Measurements from ENCODE around the gene PCBP3. TPM values are rescaled to one million over a fixed set of nuclear protein-coding genes. Genes with fewer than 3 reads are reported as not detected.
"Not testable (repeated sequence)": the region's sequence is repeated elsewhere in the genome, so short reads cannot be mapped to it uniquely, and the experiment has no call there.

Gene PCBP3
- total RNA-seq, 2 experiments from 2014 or later, result 0.66 to 1.3 TPM

- H3K4me3 Mint-ChIP-seq, result peak overlapping the region; percentile 76
- H3K27ac Mint-ChIP-seq, result peak overlapping the region; percentile 78
- H3K9me3 Mint-ChIP-seq, result no peaks in the 10 kb centered on the region
- H3K27me3 Mint-ChIP-seq, result peaks cover 22% of the 10 kb centered on the region
- DNase-seq, result peak; percentile 58
- H3K36me3 Mint-ChIP-seq, result no peaks in the 10 kb centered on the region
- H3K4me1 Mint-ChIP-seq, result peaks cover 25% of the 10 kb centered on the region
Observed at GRCh38 chr21:45974073-45975019, 330.8 kb downstream of the PCBP3 start.

- DNase-seq, result no peak
- H3K27ac Mint-ChIP-seq, result peak overlapping the region; percentile 29
- no peaks in the 10 kb centered on the region for H3K9me3 Mint-ChIP-seq
- no peaks in the 10 kb centered on the region for H3K36me3 Mint-ChIP-seq
- peaks cover 22% of the 10 kb centered on the region for H3K27me3 Mint-ChIP-seq
- H3K4me3 Mint-ChIP-seq, result no peak overlapping the region
- peaks cover 29% of the 10 kb centered on the region for H3K4me1 Mint-ChIP-seq
Observed at GRCh38 chr21:45975020-45975666, 331.6 kb downstream of the PCBP3 start.

- H3K36me3 Mint-ChIP-seq, H3K9me3 Mint-ChIP-seq, DNase-seq, H3K4me3 Mint-ChIP-seq: not testable (repeated sequence)
- Mint-ChIP-seq H3K27ac (peak overlapping the region; percentile 29), H3K4me1 (peaks cover 29% of the 10 kb centered on the region), H3K27me3 (peaks cover 22% of the 10 kb centered on the region)
Observed at GRCh38 chr21:45975667-45976409, 332.3 kb downstream of the PCBP3 start.

GRCh38 chr21:45976701-45977311 lies 333.3 kb downstream of the PCBP3 start:
- peaks cover 29% of the 10 kb centered on the region for H3K4me1 Mint-ChIP-seq
- no peaks in the 10 kb centered on the region for H3K36me3 Mint-ChIP-seq
- H3K9me3 Mint-ChIP-seq, result no peaks in the 10 kb centered on the region
- no peak for DNase-seq
- H3K27ac Mint-ChIP-seq, result no peak overlapping the region
- H3K4me3 Mint-ChIP-seq, result no peak overlapping the region
- peaks cover 22% of the 10 kb centered on the region for H3K27me3 Mint-ChIP-seq

GRCh38 chr21:45977396-45977795 lies 333.9 kb downstream of the PCBP3 start:
- no peak for DNase-seq
- Mint-ChIP-seq H3K27ac (no peak overlapping the region), H3K27me3 (peaks cover 22% of the 10 kb centered on the region), H3K4me1 (peaks cover 29% of the 10 kb centered on the region), H3K36me3 (no peaks in the 10 kb centered on the region), H3K9me3 (no peaks in the 10 kb centered on the region), H3K4me3 (no peak overlapping the region)

GRCh38 chr21:45979141-45979631 lies 335.7 kb downstream of the PCBP3 start:
- peak; percentile 28 for DNase-seq
- no peak overlapping the region for H3K27ac Mint-ChIP-seq
- no peaks in the 10 kb centered on the region for H3K36me3 Mint-ChIP-seq
- no peak overlapping the region for H3K4me3 Mint-ChIP-seq
- H3K27me3 Mint-ChIP-seq, result peaks cover 22% of the 10 kb centered on the region
- H3K9me3 Mint-ChIP-seq, result no peaks in the 10 kb centered on the region
- H3K4me1 Mint-ChIP-seq, result peaks cover 24% of the 10 kb centered on the region

- Mint-ChIP-seq H3K4me3 (no peak overlapping the region), H3K27ac (no peak overlapping the region), H3K36me3 (no peaks in the 10 kb centered on the region), H3K27me3 (peaks cover 22% of the 10 kb centered on the region), H3K4me1 (peaks cover 23% of the 10 kb centered on the region), H3K9me3 (no peaks in the 10 kb centered on the region)
- no peak for DNase-seq
Observed at GRCh38 chr21:45979651-45980050, 336.1 kb downstream of the PCBP3 start.

- Mint-ChIP-seq H3K4me3 (no peak overlapping the region), H3K36me3 (peaks cover 3% of the 10 kb centered on the region), H3K9me3 (no peaks in the 10 kb centered on the region), H3K27me3 (peaks cover 20% of the 10 kb centered on the region), H3K4me1 (peaks cover 17% of the 10 kb centered on the region), H3K27ac (no peak overlapping the region)
- DNase-seq, result no peak
Observed at GRCh38 chr21:45980271-45980670, 336.7 kb downstream of the PCBP3 start.

GRCh38 chr21:45980697-45981096 lies 337.2 kb downstream of the PCBP3 start:
- H3K27ac Mint-ChIP-seq, result no peak overlapping the region

GRCh38 chr21:45981151-45982091 lies 337.9 kb downstream of the PCBP3 start, which contains the start of gene COL6A1:
Gene COL6A1 (plus strand): TSS chr21:45981770. CDS start chr21:45981851, 81 bp downstream.
- Mint-ChIP-seq H3K27ac (no peak within 1 kb of the TSS), H3K36me3 (peaks cover 3% of the 10 kb centered on the region), H3K9me3 (no peaks in the 10 kb centered on the region), H3K4me1 (peaks cover 10% of the 10 kb centered on the region), H3K4me3 (peak within 1 kb of the TSS; percentile 51), H3K27me3 (peaks cover 8% of the 10 kb centered on the region)
- DNase-seq, result peak; percentile 70

More at GRCh38 chr21:45980697-45981096, 337.2 kb downstream of the PCBP3 start:
- no peak for DNase-seq
- Mint-ChIP-seq H3K4me3 (no peak overlapping the region), H3K27me3 (peaks cover 16% of the 10 kb centered on the region), H3K9me3 (no peaks in the 10 kb centered on the region), H3K36me3 (peaks cover 3% of the 10 kb centered on the region), H3K4me1 (peaks cover 13% of the 10 kb centered on the region)

- H3K4me3 Mint-ChIP-seq, result peak overlapping the region; percentile 51
- H3K36me3 Mint-ChIP-seq, result peaks cover 3% of the 10 kb centered on the region
- H3K27ac Mint-ChIP-seq, result no peak overlapping the region
- peaks cover 10% of the 10 kb centered on the region for H3K4me1 Mint-ChIP-seq
- no peaks in the 10 kb centered on the region for H3K9me3 Mint-ChIP-seq
- peaks cover 7% of the 10 kb centered on the region for H3K27me3 Mint-ChIP-seq
- DNase-seq, result no peak
Observed at GRCh38 chr21:45982092-45982757, 338.7 kb downstream of the PCBP3 start.

- no peak for DNase-seq
- H3K4me3 Mint-ChIP-seq, result peak overlapping the region; percentile 51
- no peaks in the 10 kb centered on the region for H3K9me3 Mint-ChIP-seq
- peaks cover 7% of the 10 kb centered on the region for H3K27me3 Mint-ChIP-seq
- H3K27ac Mint-ChIP-seq, result no peak overlapping the region
- H3K4me1 Mint-ChIP-seq, result peaks cover 10% of the 10 kb centered on the region
- peaks cover 3% of the 10 kb centered on the region for H3K36me3 Mint-ChIP-seq
Observed at GRCh38 chr21:45982758-45983648, 339.5 kb downstream of the PCBP3 start.

Data from activated naive CD8-positive, alpha-beta T cell treated with anti-CD3 and anti-CD28 coated beads for 36 hours (primary cell).